T-helper 2 cell treated with Interferon-gamma antibody and Interleukin-4, amounts not matched to agents 5 μg/mL and 100 μg/mL, for 36 hours (primary cell): ENCODE results near the gene ZBP1.

Experiments used
- DNase-seq: peaks from one replicate; pipeline ENCODE4 v3.0.0; 2021; ENCODE audit warnings: low spot score
- H3K27ac Mint-ChIP-seq: one replicate; pipeline ENCODE4 v1.8.0; 2021; ENCODE audit warnings: mild to moderate bottlenecking, mixed read lengths
- H3K27me3 Mint-ChIP-seq: one replicate; pipeline ENCODE4 v1.8.0; 2021; ENCODE audit warnings: low read depth, mixed read lengths
- H3K36me3 Mint-ChIP-seq: one replicate; pipeline ENCODE4 v1.8.0; 2021; ENCODE audit warnings: low read depth, mixed read lengths
- H3K4me1 Mint-ChIP-seq: one replicate; pipeline ENCODE4 v1.8.0; 2021; ENCODE audit warnings: low read depth, mixed read lengths
- H3K4me3 Mint-ChIP-seq: one replicate; pipeline ENCODE4 v1.8.0; 2022; ENCODE audit warnings: mild to moderate bottlenecking, moderate library complexity, mixed read lengths
- H3K9me3 Mint-ChIP-seq: one replicate; pipeline ENCODE4 v1.8.0; 2021; ENCODE audit warnings: mixed read lengths

The ZBP1 gene

GRCh38 chr20:57621421-57622200 is 1.4 kb upstream of the ZBP1 start:
- H3K4me1 Mint-ChIP-seq, result peaks cover 58% of the 10 kb centered on the region
- H3K27me3 Mint-ChIP-seq, result peaks cover 25% of the 10 kb centered on the region
- peak overlapping the region; percentile 95 for H3K27ac Mint-ChIP-seq
- H3K9me3 Mint-ChIP-seq, result peaks cover 9% of the 10 kb centered on the region
- peaks cover 12% of the 10 kb centered on the region for H3K36me3 Mint-ChIP-seq
- no peak for DNase-seq
- peak overlapping the region; percentile 87 for H3K4me3 Mint-ChIP-seq

GRCh38 chr20:57620999-57621398 is 773 bp upstream of the ZBP1 start:
- peaks cover 53% of the 10 kb centered on the region for H3K4me1 Mint-ChIP-seq
- peaks cover 9% of the 10 kb centered on the region for H3K9me3 Mint-ChIP-seq
- H3K27ac Mint-ChIP-seq, result peak overlapping the region; percentile 95
- no peak for DNase-seq
- H3K4me3 Mint-ChIP-seq, result peak overlapping the region; percentile 87
- peaks cover 28% of the 10 kb centered on the region for H3K27me3 Mint-ChIP-seq
- H3K36me3 Mint-ChIP-seq, result peaks cover 12% of the 10 kb centered on the region

- Mint-ChIP-seq H3K4me1 (peaks cover 50% of the 10 kb centered on the region), H3K4me3 (peak overlapping the region; percentile 87)
- peak; percentile 80 for DNase-seq
These were observed 985 bp downstream of the ZBP1 start for GRCh38 chr20:57619051-57619831.

GRCh38 chr20:57618764-57619050 is 1.5 kb downstream of the ZBP1 start:
- peak overlapping the region; percentile 87 for H3K4me3 Mint-ChIP-seq
- peaks cover 50% of the 10 kb centered on the region for H3K4me1 Mint-ChIP-seq
- peak overlapping the region; percentile 95 for H3K27ac Mint-ChIP-seq
- no peaks in the 10 kb centered on the region for H3K9me3 Mint-ChIP-seq
- peaks cover 9% of the 10 kb centered on the region for H3K36me3 Mint-ChIP-seq
- no peak for DNase-seq
- peaks cover 27% of the 10 kb centered on the region for H3K27me3 Mint-ChIP-seq

More at GRCh38 chr20:57619051-57619831, 985 bp downstream of the ZBP1 start:
- Mint-ChIP-seq H3K27ac (peak overlapping the region; percentile 95), H3K36me3 (peaks cover 9% of the 10 kb centered on the region), H3K9me3 (no peaks in the 10 kb centered on the region), H3K27me3 (peaks cover 29% of the 10 kb centered on the region)

GRCh38 chr20:57618091-57618763 is 2.0 kb downstream of the ZBP1 start:
- H3K4me1 Mint-ChIP-seq, result peaks cover 50% of the 10 kb centered on the region
- no peak for DNase-seq
- H3K27me3 Mint-ChIP-seq, result peaks cover 27% of the 10 kb centered on the region
- H3K27ac Mint-ChIP-seq, result peak overlapping the region; percentile 95
- H3K4me3 Mint-ChIP-seq, result peak overlapping the region; percentile 87
- peaks cover 9% of the 10 kb centered on the region for H3K36me3 Mint-ChIP-seq
- no peaks in the 10 kb centered on the region for H3K9me3 Mint-ChIP-seq

- H3K27me3 Mint-ChIP-seq, result peaks cover 20% of the 10 kb centered on the region
- H3K4me3 Mint-ChIP-seq, result peak overlapping the region; percentile 12
- H3K27ac Mint-ChIP-seq, result peak overlapping the region; percentile 95
- no peaks in the 10 kb centered on the region for H3K9me3 Mint-ChIP-seq
- H3K4me1 Mint-ChIP-seq, result peaks cover 45% of the 10 kb centered on the region
- no peak for DNase-seq
- peaks cover 9% of the 10 kb centered on the region for H3K36me3 Mint-ChIP-seq
These were observed 3.0 kb downstream of the ZBP1 start for GRCh38 chr20:57617079-57617795.

GRCh38 chr20:57616143-57616951 is 3.9 kb downstream of the ZBP1 start:
- Mint-ChIP-seq H3K9me3 (no peaks in the 10 kb centered on the region), H3K4me3 (no peak overlapping the region), H3K36me3 (peaks cover 9% of the 10 kb centered on the region), H3K27ac (no peak overlapping the region), H3K4me1 (peaks cover 43% of the 10 kb centered on the region), H3K27me3 (peaks cover 20% of the 10 kb centered on the region)
- no peak for DNase-seq

GRCh38 chr20:57615445-57615811 is 4.8 kb downstream of the ZBP1 start:
- H3K27me3 Mint-ChIP-seq, result peaks cover 20% of the 10 kb centered on the region
- no peaks in the 10 kb centered on the region for H3K9me3 Mint-ChIP-seq
- H3K27ac Mint-ChIP-seq, result no peak overlapping the region
- no peak overlapping the region for H3K4me3 Mint-ChIP-seq
- peaks cover 35% of the 10 kb centered on the region for H3K4me1 Mint-ChIP-seq
- H3K36me3 Mint-ChIP-seq, result peaks cover 9% of the 10 kb centered on the region
- no peak for DNase-seq

GRCh38 chr20:57614490-57615444 is 5.5 kb downstream of the ZBP1 start:
- peaks cover 9% of the 10 kb centered on the region for H3K36me3 Mint-ChIP-seq
- no peak overlapping the region for H3K4me3 Mint-ChIP-seq

GRCh38 chr20:57613481-57613921 is 6.7 kb downstream of the ZBP1 start:
- Mint-ChIP-seq H3K9me3 (no peaks in the 10 kb centered on the region), H3K27me3 (peaks cover 22% of the 10 kb centered on the region), H3K36me3 (peaks cover 9% of the 10 kb centered on the region), H3K4me3 (no peak overlapping the region), H3K4me1 (peaks cover 16% of the 10 kb centered on the region), H3K27ac (no peak overlapping the region)
- no peak for DNase-seq

More at GRCh38 chr20:57614490-57615444, 5.5 kb downstream of the ZBP1 start:
- H3K9me3 Mint-ChIP-seq, result no peaks in the 10 kb centered on the region
- peaks cover 28% of the 10 kb centered on the region for H3K4me1 Mint-ChIP-seq
- no peak overlapping the region for H3K27ac Mint-ChIP-seq
- DNase-seq, result no peak
- H3K27me3 Mint-ChIP-seq, result peaks cover 22% of the 10 kb centered on the region

- Mint-ChIP-seq H3K27me3 (peaks cover 25% of the 10 kb centered on the region), H3K9me3 (no peaks in the 10 kb centered on the region), H3K36me3 (peaks cover 9% of the 10 kb centered on the region), H3K4me3 (no peak overlapping the region), H3K4me1 (peaks cover 11% of the 10 kb centered on the region), H3K27ac (no peak overlapping the region)
- DNase-seq, result no peak
These were observed 7.3 kb downstream of the ZBP1 start for GRCh38 chr20:57612916-57613315.

- peaks cover 10% of the 10 kb centered on the region for H3K36me3 Mint-ChIP-seq
These were observed 7.8 kb downstream of the ZBP1 start for GRCh38 chr20:57612436-57612835.

More at GRCh38 chr20:57612436-57612835, 7.8 kb downstream of the ZBP1 start:
- H3K4me1 Mint-ChIP-seq, result peaks cover 6% of the 10 kb centered on the region
- no peak overlapping the region for H3K4me3 Mint-ChIP-seq
- H3K27me3 Mint-ChIP-seq, result peaks cover 29% of the 10 kb centered on the region
- no peak overlapping the region for H3K27ac Mint-ChIP-seq
- DNase-seq, result no peak
- no peaks in the 10 kb centered on the region for H3K9me3 Mint-ChIP-seq
